Glutamatergic neuron (in vitro differentiated cells): ENCODE measurements around the gene DYNLT1. TPM values are rescaled to one million over a fixed set of nuclear protein-coding genes. Genes with fewer than 3 reads are reported as not detected.
A peak's percentile ranks its signal among the peaks of the same experiment; 100 is the strongest.
"Not testable (repeated sequence)": the region's sequence is repeated elsewhere in the genome, so short reads cannot be mapped to it uniquely, and the experiment has no call there.

Source experiments
- DNase-seq: peaks from one replicate; pipeline ENCODE4 v3.0.0; 2022
- H3K27ac Mint-ChIP-seq: one replicate; pipeline ENCODE4 v1.8.0; 2020; ENCODE audit warnings: mild to moderate bottlenecking, mixed read lengths, inconsistent platforms; ENCODE audit not compliant: unreplicated experiment
- H3K27me3 Mint-ChIP-seq: one replicate; pipeline ENCODE4 v1.8.0; 2020; ENCODE audit warnings: mild to moderate bottlenecking, moderate library complexity, mixed read lengths, inconsistent platforms; ENCODE audit not compliant: unreplicated experiment
- H3K36me3 Mint-ChIP-seq: one replicate; pipeline ENCODE4 v1.8.0; 2020; ENCODE audit warnings: mild to moderate bottlenecking, mixed read lengths, inconsistent platforms; ENCODE audit not compliant: unreplicated experiment
- H3K4me1 Mint-ChIP-seq: one replicate; pipeline ENCODE4 v1.8.0; 2020; ENCODE audit warnings: mild to moderate bottlenecking, low read depth, mixed read lengths, inconsistent platforms; ENCODE audit not compliant: unreplicated experiment
- H3K4me3 Mint-ChIP-seq: one replicate; pipeline ENCODE4 v1.8.0; 2020; ENCODE audit warnings: mild to moderate bottlenecking, mixed read lengths, inconsistent platforms; ENCODE audit not compliant: unreplicated experiment
- H3K9me3 Mint-ChIP-seq: one replicate; pipeline ENCODE4 v1.8.0; 2020; ENCODE audit warnings: mild to moderate bottlenecking, moderate library complexity, mixed read lengths, inconsistent platforms; ENCODE audit not compliant: unreplicated experiment
- total RNA-seq: library from RNA; stranded (reverse); fragmentation: NEBNext Ultra II Directional; extraction: Animal tissue kit (Norgen Biotek cat#: 25700); gene quantifications from one replicate; pipeline ENCODE4 v1.2.1, GENCODE V29; 2021; ENCODE audit not compliant: unreplicated experiment
- TF ChIP-seq, protein P1 (sequence below): fragments of 200-600 bp; sonication (generic); IDR thresholded peaks from one replicate; pipeline ENCODE4 v1.5.0; 2021; ENCODE audit not compliant: partially characterized antibody, unreplicated experiment

DYNLT1 gene
- total RNA-seq, 1 donor from 2014 or later, result 261 TPM

GRCh38 chr6:158619922-158620801 lies 24.4 kb downstream of the DYNLT1 start:
- H3K4me3 Mint-ChIP-seq, result no peak overlapping the region
- no peak overlapping the region for H3K27ac Mint-ChIP-seq
- H3K4me1 Mint-ChIP-seq, result peaks cover 18% of the 10 kb centered on the region
- H3K27me3 Mint-ChIP-seq, result peaks cover 8% of the 10 kb centered on the region
- peaks cover 3% of the 10 kb centered on the region for H3K36me3 Mint-ChIP-seq
- DNase-seq, result no peak
- TF ChIP-seq, protein P1, sequence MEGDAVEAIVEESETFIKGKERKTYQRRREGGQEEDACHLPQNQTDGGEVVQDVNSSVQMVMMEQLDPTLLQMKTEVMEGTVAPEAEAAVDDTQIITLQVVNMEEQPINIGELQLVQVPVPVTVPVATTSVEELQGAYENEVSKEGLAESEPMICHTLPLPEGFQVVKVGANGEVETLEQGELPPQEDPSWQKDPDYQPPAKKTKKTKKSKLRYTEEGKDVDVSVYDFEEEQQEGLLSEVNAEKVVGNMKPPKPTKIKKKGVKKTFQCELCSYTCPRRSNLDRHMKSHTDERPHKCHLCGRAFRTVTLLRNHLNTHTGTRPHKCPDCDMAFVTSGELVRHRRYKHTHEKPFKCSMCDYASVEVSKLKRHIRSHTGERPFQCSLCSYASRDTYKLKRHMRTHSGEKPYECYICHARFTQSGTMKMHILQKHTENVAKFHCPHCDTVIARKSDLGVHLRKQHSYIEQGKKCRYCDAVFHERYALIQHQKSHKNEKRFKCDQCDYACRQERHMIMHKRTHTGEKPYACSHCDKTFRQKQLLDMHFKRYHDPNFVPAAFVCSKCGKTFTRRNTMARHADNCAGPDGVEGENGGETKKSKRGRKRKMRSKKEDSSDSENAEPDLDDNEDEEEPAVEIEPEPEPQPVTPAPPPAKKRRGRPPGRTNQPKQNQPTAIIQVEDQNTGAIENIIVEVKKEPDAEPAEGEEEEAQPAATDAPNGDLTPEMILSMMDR, result no peak
- peaks cover 11% of the 10 kb centered on the region for H3K9me3 Mint-ChIP-seq

DNA sequence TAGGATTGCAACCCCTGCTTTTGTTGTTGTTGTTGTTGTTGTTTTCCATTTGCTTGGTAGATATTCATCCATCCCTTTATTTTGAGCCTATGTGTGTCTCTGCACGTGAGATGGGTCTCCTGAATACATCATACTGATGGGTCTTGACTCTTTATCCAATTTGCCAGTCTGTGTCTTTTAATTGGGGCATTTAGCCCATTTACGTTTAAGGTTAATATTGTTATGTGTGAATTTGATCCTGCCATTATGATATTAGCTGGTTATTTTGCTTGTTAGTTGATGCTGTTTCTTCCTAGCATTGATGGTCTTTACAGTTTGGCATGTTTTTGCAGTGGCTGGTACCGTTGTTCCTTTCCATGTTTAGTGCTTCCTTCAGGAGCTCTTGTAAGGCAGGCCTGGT lies 26.3 kb downstream of the DYNLT1 start:
- not testable (repeated sequence) for H3K27ac Mint-ChIP-seq, H3K27me3 Mint-ChIP-seq, H3K36me3 Mint-ChIP-seq, H3K4me3 Mint-ChIP-seq, DNase-seq, H3K4me1 Mint-ChIP-seq
- H3K9me3 Mint-ChIP-seq, result peaks cover 11% of the 10 kb centered on the region

DNA sequence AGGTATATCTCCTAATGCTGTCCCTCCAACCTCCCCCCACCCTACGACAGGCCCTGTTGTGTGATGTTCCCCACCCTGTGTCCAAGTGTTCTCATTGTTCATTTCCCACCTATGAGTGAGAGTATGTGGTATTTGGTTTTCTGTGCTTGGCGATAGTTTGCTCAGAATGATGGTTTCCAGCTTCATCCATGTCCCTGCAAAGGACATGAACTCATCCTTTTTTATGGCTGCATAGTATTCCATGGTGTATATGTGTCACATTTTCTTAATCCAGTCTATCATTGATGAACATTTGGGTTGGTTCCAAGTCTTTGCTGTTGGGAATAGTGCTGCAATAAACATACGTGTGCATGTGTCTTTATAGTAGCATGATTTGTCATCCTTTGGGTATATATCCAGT lies 29.9 kb downstream of the DYNLT1 start:
- DNase-seq, H3K27me3 Mint-ChIP-seq, H3K27ac Mint-ChIP-seq, H3K4me3 Mint-ChIP-seq: not testable (repeated sequence)
- Mint-ChIP-seq H3K4me1 (peaks cover 16% of the 10 kb centered on the region), H3K9me3 (peaks cover 14% of the 10 kb centered on the region), H3K36me3 (peaks cover 12% of the 10 kb centered on the region)

GRCh38 chr6:158611541-158612370 lies 32.8 kb downstream of the DYNLT1 start:
- peaks cover 12% of the 10 kb centered on the region for H3K36me3 Mint-ChIP-seq
- H3K27ac Mint-ChIP-seq, result peak overlapping the region; percentile 55
- no peak for DNase-seq
- H3K27me3 Mint-ChIP-seq, result no peaks in the 10 kb centered on the region
- no peak overlapping the region for H3K4me3 Mint-ChIP-seq
- peaks cover 8% of the 10 kb centered on the region for H3K4me1 Mint-ChIP-seq
- TF ChIP-seq, protein P1, result no peak
- H3K9me3 Mint-ChIP-seq, result peaks cover 7% of the 10 kb centered on the region

DNA sequence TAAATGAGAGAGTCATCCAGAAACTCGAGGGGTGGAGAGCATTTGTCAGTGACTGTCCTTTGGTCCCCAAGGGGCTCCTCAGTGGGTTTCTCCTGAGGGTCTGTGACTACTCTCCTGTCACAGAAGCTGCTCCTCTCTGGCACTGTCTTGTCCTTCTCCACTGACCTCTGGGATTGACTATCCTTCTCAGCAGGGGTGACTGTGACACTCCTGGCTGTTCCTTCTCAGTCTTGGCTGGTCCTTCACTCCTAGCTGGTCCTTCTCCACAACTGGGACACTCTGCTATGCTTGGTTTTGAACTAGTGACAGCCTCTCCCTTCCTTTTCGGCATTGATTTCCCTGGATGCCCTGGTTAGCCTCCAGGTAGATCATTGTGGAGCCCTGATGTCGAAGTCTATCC lies 33.5 kb downstream of the DYNLT1 start:
- Mint-ChIP-seq H3K27ac (no peak overlapping the region), H3K27me3 (no peaks in the 10 kb centered on the region), H3K4me1 (peaks cover 8% of the 10 kb centered on the region), H3K4me3 (no peak overlapping the region), H3K9me3 (peaks cover 7% of the 10 kb centered on the region), H3K36me3 (peaks cover 12% of the 10 kb centered on the region)
- TF ChIP-seq, protein P1, result no peak
- no peak for DNase-seq
